Motor neuron (in vitro differentiated cells): Measurements from ENCODE around the gene SLC39A13. TPM values are rescaled to one million over a fixed set of nuclear protein-coding genes. Genes with fewer than 3 reads are reported as not detected.

Experiments used
- ATAC-seq, 8 experiments: fragments of 200-7000 bp; cut with Tn5 transposase; replicated peaks in 6 of 8; 2 replicates each; pipeline ENCODE4 v1.8.0; 2021; ENCODE audit warnings: mild to moderate bottlenecking in 8 of 8, moderate library complexity in 8 of 8
- H3K27ac ChIP-seq, 2 donors: fragments of 250-450 bp; sonication (Bioruptor Pico); 2 replicates each; pipeline ENCODE4 v1.9.0; 2021; ENCODE audit warnings: antibody characterized with exemption in 2 of 2, mild to moderate bottlenecking in 2 of 2, moderate library complexity in 1 of 2
- H3K4me1 ChIP-seq, 2 donors: fragments of 250-450 bp; sonication (Bioruptor Pico); replicated peaks in 1 of 2; 2 replicates each; pipeline ENCODE4 v1.6.1; 2021; ENCODE audit warnings: antibody characterized with exemption in 2 of 2, mild to moderate bottlenecking in 2 of 2, moderate library complexity in 1 of 2
- H3K4me3 ChIP-seq, 5 donors: fragments of 250-450 bp; sonication (Bioruptor Pico); 2 replicates each; pipeline ENCODE4 v1.9.0; 2021; ENCODE audit warnings: antibody characterized with exemption in 5 of 5, mild to moderate bottlenecking in 5 of 5, moderate library complexity in 4 of 5
- WGBS, 10 experiments: fragments of 450-650 bp; shearing (Covaris generic); methylation state at CpG; one replicate each; pipeline ENCODE4 v1.0.0; 2022; 5-methylcytosine and 5-hydroxymethylcytosine counted together
- in situ Hi-C, 9 experiments: fragments of 400-800 bp; cut with MboI; loops; one replicate each; pipeline ENCODE4 v1.15.0; 2021; ENCODE audit warnings: low sequenced_read_pairs in 9 of 9, low pct_unique_long_range_greater_than_20kb in 2 of 9; ENCODE audit not compliant: unreplicated experiment in 9 of 9
- total RNA-seq, 8 experiments: library from RNA; unstranded; fragments of 300-600 nt; gene quantifications; 2 replicates each; pipeline versions ENCODE4 v1.2.3 to v1.2.4, GENCODE V29; 2022

Gene SLC39A13
- total RNA-seq, 8 experiments from 2014 or later, result 13.8 to 31.6 (median 20.9) TPM

- Histone ChIP-seq H3K4me1 (peaks cover 17 to 19% of the 10 kb centered on the region in 2 donors), H3K27ac (no peak overlapping the region), H3K4me3 (no peak overlapping the region)
- in situ Hi-C loops, result no loop called here
- no peak for ATAC-seq
- 67 to 100% (median 100%) methylated on average over 1 of the region's 1 CpG; no CpG with 5 or more reads in 7 of the 10 experiments for WGBS, 10 experiments
Observed at GRCh38 chr11:47398551-47398950, 9.8 kb upstream of the SLC39A13 start.

- Histone ChIP-seq H3K27ac (peak overlapping the region; percentile 4 to 38), H3K4me3 (peak overlapping the region in 3 of 5 donors; percentile 4 to 31 (median 16)), H3K4me1 (peaks cover 15 to 19% of the 10 kb centered on the region in 2 donors)
- in situ Hi-C loops, result loop anchor here in 1 of 9 experiments (25.0 kb wide), 1 partner anchor 162 kb away; the partner anchor contains the start of genes CELF1 and PTPMT1
- ATAC-seq, result peak; percentile 21 to 74 (median 53)
- WGBS, 10 experiments, result 0 to 56% (median 25%) methylated on average over 1 to 7 of the region's 47 CpGs; no CpG with 5 or more reads in 1 of the 10 experiments
Observed at GRCh38 chr11:47399860-47400767, 8.3 kb upstream of the SLC39A13 start.

DNA sequence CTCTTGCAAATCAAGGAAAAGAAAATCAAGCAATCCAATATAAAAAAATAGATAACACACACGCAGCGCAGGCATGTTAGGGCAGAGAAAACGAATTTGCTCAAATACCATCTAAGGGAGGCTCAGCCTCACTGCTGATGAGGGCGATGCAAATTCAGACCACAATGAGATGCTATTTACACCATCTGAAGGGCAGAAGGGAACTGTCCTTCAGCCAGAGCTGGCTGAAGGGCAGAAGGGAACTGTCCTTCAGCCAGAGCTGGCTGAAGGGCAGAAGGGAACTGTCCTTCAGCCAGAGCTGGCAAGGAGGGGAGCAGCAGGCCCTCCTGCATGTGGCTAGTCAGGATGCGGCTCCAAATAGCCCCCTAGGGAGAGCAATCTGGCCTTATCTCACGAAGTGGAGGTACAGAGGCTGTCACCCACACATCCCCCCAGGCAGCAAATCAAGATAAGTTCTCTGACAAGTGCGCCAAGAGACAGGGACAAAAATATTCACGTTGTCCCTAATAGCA, 7.6 kb upstream of the SLC39A13 start:
- peaks cover 15 to 19% of the 10 kb centered on the region in 2 donors for H3K4me1 ChIP-seq
- WGBS, 10 experiments, result 0 to 74% (median 41%) methylated on average over 1 to 7 of the region's 8 CpGs; no CpG with 5 or more reads in 2 of the 10 experiments
- H3K4me3 ChIP-seq, result peak overlapping the region in 1 of 5 donors; percentile 31
- peak; percentile 44 to 85 (median 82) for ATAC-seq
- in situ Hi-C loops, result loop anchor here in 1 of 9 experiments (25.0 kb wide), 1 partner anchor 161 kb away; the partner anchor contains the start of genes CELF1 and PTPMT1
- H3K27ac ChIP-seq, result peak overlapping the region; percentile 4 to 7

DNA sequence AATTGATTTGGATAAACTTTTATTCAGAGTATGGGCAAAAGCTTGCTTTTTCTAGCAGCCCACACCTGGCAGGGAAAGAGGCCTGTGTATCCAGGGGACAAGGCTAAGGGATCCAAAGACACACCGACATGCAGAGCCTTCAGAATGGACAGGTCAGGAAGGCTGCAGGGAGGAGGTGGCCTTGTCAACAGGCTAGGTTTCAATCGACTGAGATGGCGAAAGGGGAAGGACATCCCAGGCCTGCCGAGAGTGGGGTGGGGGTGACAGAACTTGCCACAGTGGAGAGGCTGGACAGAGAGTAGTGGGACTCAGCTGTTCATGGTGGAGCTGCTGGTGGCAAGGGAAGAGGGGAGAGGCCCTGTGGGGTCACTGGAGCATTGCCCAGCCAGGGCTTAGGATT, 5.3 kb upstream of the SLC39A13 start:
- 66 to 74% (median 71%) methylated on average over 1 to 4 of the region's 4 CpGs; no CpG with 5 or more reads in 7 of the 10 experiments for WGBS, 10 experiments
- no peak overlapping the region for H3K4me3 ChIP-seq
- no peak overlapping the region for H3K27ac ChIP-seq
- no peak for ATAC-seq
- in situ Hi-C loops, result loop anchor here in 1 of 9 experiments (25.0 kb wide), 1 partner anchor 159 kb away; the partner anchor contains the start of genes CELF1 and PTPMT1
- H3K4me1 ChIP-seq, result peaks cover 22 to 27% of the 10 kb centered on the region in 2 donors

DNA sequence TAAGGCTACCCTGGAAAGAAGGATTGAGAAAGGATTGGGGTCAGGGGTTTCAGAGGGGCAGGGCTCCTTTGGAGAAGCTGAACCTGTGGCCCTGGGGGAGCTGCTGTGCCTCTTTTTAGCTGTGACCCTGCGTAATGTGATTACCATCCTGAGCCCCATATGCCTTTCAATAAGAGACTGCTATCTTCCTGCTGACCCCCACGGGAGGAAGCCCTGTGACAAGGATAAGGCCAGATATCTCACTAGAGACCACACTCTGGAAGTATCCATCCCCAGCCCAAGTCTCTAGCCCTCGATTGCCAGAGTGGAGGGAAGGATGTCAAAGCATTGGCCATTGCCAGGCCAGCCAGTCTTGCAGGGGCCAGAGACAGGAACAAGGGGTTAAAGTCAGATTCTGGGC, 4.8 kb upstream of the SLC39A13 start:
- in situ Hi-C loops, result loop anchor here in 1 of 9 experiments (25.0 kb wide), 1 partner anchor 159 kb away; the partner anchor contains the start of genes CELF1 and PTPMT1
- no peak for ATAC-seq

GRCh38 chr11:47406896-47407745, 1.3 kb upstream of the SLC39A13 start:
- WGBS, 10 experiments, result 10 to 100% (median 79%) methylated on average over 2 to 8 of the region's 12 CpGs; no CpG with 5 or more reads in 1 of the 10 experiments
- peak in 3 of 8 experiments; percentile 7 to 14 (median 9) for ATAC-seq
- Histone ChIP-seq H3K4me3 (peak overlapping the region; percentile 61 to 84 (median 69)), H3K27ac (peak overlapping the region; percentile 79 to 93), H3K4me1 (peaks cover 16 to 17% of the 10 kb centered on the region in 2 donors)
- in situ Hi-C loops, result loop anchor here in 1 of 9 experiments (25.0 kb wide), 1 partner anchor 155 kb away; the partner anchor contains the start of genes CELF1 and PTPMT1

More for the DNA sequence above, 4.8 kb upstream of the SLC39A13 start:
- Histone ChIP-seq H3K4me1 (peaks cover 22 to 27% of the 10 kb centered on the region in 2 donors), H3K4me3 (no peak overlapping the region), H3K27ac (no peak overlapping the region)
- WGBS, 10 experiments, result 0 to 80% (median 33%) methylated on average over 1 of the region's 3 CpGs; no CpG with 5 or more reads in 5 of the 10 experiments

DNA sequence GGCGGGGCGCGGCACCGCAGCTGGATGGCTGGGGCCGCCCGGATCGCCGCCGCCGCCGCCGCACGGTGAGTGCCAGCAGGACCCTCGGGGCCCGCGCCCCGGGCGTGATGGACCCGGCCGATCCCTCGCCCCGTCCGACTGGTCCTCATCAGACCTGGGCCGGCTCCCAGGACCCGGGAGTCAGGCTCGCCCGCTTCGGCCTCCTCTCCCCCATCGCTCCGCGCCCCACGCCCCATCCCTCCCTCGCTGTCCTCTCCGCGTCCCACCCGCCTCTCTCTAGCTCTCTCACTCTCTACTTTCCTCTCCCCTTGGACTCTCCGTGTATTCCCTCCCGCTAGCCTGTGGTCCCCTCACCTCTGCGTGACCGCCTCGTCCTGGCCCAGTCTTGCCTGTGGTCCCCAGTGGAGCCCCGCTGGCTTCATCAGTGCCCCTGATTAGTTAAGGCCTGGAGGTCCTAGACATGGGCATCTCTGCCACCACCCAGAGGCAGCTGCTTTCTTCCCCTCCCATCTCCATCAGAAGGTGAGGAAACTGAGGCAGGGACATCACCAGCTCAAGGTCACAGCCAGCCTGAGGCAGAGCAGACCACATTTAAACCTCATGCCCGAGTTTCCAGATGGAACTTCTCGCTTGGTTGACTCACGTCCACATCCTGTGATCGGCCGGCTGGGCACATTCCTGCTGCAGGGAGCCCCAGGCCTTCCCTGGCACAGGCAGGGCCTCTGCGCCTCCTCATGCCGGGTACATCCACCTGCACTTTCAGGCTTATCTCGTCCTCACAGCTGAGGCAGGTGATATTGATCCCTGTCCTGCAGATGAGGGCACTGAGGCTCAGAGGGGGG, 429 bp downstream of the SLC39A13 start:
- Histone ChIP-seq H3K4me3 (peak overlapping the region; percentile 61 to 84 (median 69)), H3K4me1 (peaks cover 16 to 17% of the 10 kb centered on the region in 2 donors), H3K27ac (peak overlapping the region; percentile 83 to 93)
- peak in 2 of 8 experiments; percentile 11 to 12 for ATAC-seq
- 0 to 10% (median 0%) methylated on average over 1 to 6 of the region's 50 CpGs; no CpG with 5 or more reads in 5 of the 10 experiments for WGBS, 10 experiments
- in situ Hi-C loops, result loop anchor here in 1 of 9 experiments (25.0 kb wide), 1 partner anchor 153 kb away; the partner anchor contains the start of genes CELF1 and PTPMT1

DNA sequence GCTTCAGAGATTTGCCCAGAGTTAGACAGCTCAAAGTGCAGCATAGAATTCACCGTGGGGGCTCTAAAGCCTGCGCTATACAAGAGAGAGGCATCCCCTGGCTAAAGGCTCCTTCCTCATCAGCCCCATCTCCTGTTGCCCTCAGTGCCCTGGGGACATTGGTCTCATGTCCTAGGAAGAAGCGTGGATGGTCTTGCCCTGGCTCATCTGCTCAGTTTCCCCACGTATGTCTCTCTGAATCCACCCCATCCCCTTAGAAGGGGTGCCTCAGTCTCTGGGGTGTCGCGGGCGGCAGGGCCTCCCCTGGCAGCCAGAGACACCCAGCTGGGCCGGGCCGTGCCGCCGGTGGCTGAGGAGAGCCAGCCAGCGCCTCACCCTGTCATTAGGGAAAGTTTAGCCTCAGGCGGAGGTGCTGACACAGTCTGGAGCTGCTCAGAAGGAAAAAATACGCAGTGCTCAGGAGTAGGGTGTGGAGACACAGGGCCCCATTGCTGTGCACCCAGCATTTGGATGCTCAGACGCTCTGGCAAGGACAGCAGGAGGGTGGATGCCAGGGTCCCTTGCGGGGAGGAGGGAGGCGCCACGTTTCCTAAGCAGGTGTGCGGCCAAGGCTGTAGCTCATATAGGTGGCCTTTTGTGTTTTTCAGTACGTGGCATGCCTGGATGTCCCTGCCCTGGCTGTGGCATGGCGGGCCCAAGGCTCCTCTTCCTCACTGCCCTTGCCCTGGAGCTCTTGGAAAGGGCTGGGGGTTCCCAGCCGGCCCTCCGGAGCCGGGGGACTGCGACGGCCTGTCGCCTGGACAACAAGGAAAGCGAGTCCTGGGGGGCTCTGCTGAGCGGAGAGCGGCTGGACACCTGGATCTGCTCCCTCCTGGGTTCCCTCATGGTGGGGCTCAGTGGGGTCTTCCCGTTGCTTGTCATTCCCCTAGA, 1.3 kb downstream of the SLC39A13 start:
- H3K4me1 ChIP-seq, result peaks cover 16 to 17% of the 10 kb centered on the region in 2 donors
- 3 to 92% (median 90%) methylated on average over 2 to 11 of the region's 31 CpGs; no CpG with 5 or more reads in 7 of the 10 experiments for WGBS, 10 experiments
- peak in 2 of 8 experiments; percentile 4 to 6 for ATAC-seq
- H3K27ac ChIP-seq, result peak overlapping the region in 1 of 2 donors; percentile 93
- in situ Hi-C loops, result loop anchor here in 1 of 9 experiments (25.0 kb wide), 1 partner anchor 153 kb away; the partner anchor contains the start of genes CELF1 and PTPMT1
- H3K4me3 ChIP-seq, result peak overlapping the region; percentile 61 to 84 (median 69)

- 28 to 100% (median 85%) methylated on average over 1 to 6 of the region's 12 CpGs; no CpG with 5 or more reads in 4 of the 10 experiments for WGBS, 10 experiments
- Histone ChIP-seq H3K27ac (no peak overlapping the region), H3K4me3 (no peak overlapping the region), H3K4me1 (peaks cover 16 to 17% of the 10 kb centered on the region in 2 donors)
- no peak for ATAC-seq
- in situ Hi-C loops, result loop anchor here in 1 of 9 experiments (25.0 kb wide), 1 partner anchor 152 kb away; the partner anchor contains the start of genes CELF1 and PTPMT1
Observed at GRCh38 chr11:47410370-47411264, 2.2 kb downstream of the SLC39A13 start.
